Measurements from ENCODE around the gene ZNF436. TPM values are rescaled to one million over a fixed set of nuclear protein-coding genes. Genes with fewer than 3 reads are reported as not detected.

Gene ZNF436
- total and polyA plus RNA-seq, 2 experiments from 2014 or later: 0.23 to 1.0 TPM

GRCh38 chr1:23357138-23357908, 12.3 kb downstream of the ZNF436 start (continued):
- TF ChIP-seq REST (IDR thresholded peaks at IDR 0.05; ENCODE audit: unreplicated experiment) (no peak), STAT1 (IDR thresholded peaks at IDR 0.05; ENCODE audit: unreplicated experiment) (no peak), EZH2 (IDR thresholded peaks at IDR 0.05; ENCODE audit: low read depth, unreplicated experiment) (no peak), NANOG (IDR thresholded peaks at IDR 0.05; ENCODE audit: borderline replicate concordance) (peak; percentile 91), JUNB (IDR thresholded peaks at IDR 0.05; ENCODE audit: unreplicated experiment) (no peak), ZNF462 (CRISPR knock-in tag; IDR thresholded peaks at IDR 0.05) (no peak), ETS1 (IDR thresholded peaks at IDR 0.05) (no peak)

Data from GM23338 (cell line).